ENCODE data around the gene SAMD4A.

Gene SAMD4A

GRCh38 chr14:54681811-54682261, 114.9 kb downstream of the SAMD4A start:
- no peak overlapping the region for H3K4me2 ChIP-seq (ENCODE audit: low read depth, low read length, poor library complexity, severe bottlenecking)
- TF ChIP-seq, protein P1, sequence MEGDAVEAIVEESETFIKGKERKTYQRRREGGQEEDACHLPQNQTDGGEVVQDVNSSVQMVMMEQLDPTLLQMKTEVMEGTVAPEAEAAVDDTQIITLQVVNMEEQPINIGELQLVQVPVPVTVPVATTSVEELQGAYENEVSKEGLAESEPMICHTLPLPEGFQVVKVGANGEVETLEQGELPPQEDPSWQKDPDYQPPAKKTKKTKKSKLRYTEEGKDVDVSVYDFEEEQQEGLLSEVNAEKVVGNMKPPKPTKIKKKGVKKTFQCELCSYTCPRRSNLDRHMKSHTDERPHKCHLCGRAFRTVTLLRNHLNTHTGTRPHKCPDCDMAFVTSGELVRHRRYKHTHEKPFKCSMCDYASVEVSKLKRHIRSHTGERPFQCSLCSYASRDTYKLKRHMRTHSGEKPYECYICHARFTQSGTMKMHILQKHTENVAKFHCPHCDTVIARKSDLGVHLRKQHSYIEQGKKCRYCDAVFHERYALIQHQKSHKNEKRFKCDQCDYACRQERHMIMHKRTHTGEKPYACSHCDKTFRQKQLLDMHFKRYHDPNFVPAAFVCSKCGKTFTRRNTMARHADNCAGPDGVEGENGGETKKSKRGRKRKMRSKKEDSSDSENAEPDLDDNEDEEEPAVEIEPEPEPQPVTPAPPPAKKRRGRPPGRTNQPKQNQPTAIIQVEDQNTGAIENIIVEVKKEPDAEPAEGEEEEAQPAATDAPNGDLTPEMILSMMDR (IDR thresholded peaks at IDR 0.05; ENCODE audit: insufficient read depth, low read length, poor library complexity, severe bottlenecking) = no peak
- TF ChIP-seq EZH2phosphoT487 (conservative IDR thresholded peaks at IDR 0.05; ENCODE audit: low read length) = no peak
- no peaks in the 10 kb centered on the region for H3K9me3 ChIP-seq (ENCODE audit: insufficient read depth, low read length)
- H3F3A ChIP-seq (ENCODE audit: insufficient read depth) = no peaks in the 10 kb centered on the region
- H2AFZ ChIP-seq (ENCODE audit: low read depth, low read length, severe bottlenecking) = no peak overlapping the region
- H3K27ac ChIP-seq (ENCODE audit: low read depth, low read length) = no peak overlapping the region
- no peak overlapping the region for H3K4me3 ChIP-seq (ENCODE audit: insufficient read depth, low read length, poor library complexity, severe bottlenecking)
- no peaks in the 10 kb centered on the region for H3K36me3 ChIP-seq (ENCODE audit: low read length)
- H3K9ac ChIP-seq (ENCODE audit: low read length) = no peak overlapping the region
- H3K27me3 ChIP-seq (ENCODE audit: low read length) = no peaks in the 10 kb centered on the region
- H4K20me1 ChIP-seq (ENCODE audit: low read depth, low read length) = no peaks in the 10 kb centered on the region
- no peaks in the 10 kb centered on the region for H3K79me2 ChIP-seq (ENCODE audit: insufficient read depth, low read length)
- H3K9me2 ChIP-seq (replicated peaks; ENCODE audit: insufficient read depth, low read length) = no peaks in the 10 kb centered on the region

GRCh38 chr14:54682578-54682977, 115.7 kb downstream of the SAMD4A start:
- H3K27ac ChIP-seq (ENCODE audit: low read depth, low read length) = no peak overlapping the region
- TF ChIP-seq, protein P1 (IDR thresholded peaks at IDR 0.05; ENCODE audit: insufficient read depth, low read length, poor library complexity, severe bottlenecking) = no peak
- no peak for TF ChIP-seq EZH2phosphoT487 (conservative IDR thresholded peaks at IDR 0.05; ENCODE audit: low read length)
- no peaks in the 10 kb centered on the region for H3F3A ChIP-seq (ENCODE audit: insufficient read depth)
- H3K27me3 ChIP-seq (ENCODE audit: low read length) = no peaks in the 10 kb centered on the region
- no peaks in the 10 kb centered on the region for H3K36me3 ChIP-seq (ENCODE audit: low read length)
- no peaks in the 10 kb centered on the region for H3K9me2 ChIP-seq (replicated peaks; ENCODE audit: insufficient read depth, low read length)
- no peak overlapping the region for H3K9ac ChIP-seq (ENCODE audit: low read length)
- H3K4me3 ChIP-seq (ENCODE audit: insufficient read depth, low read length, poor library complexity, severe bottlenecking) = no peak overlapping the region
- H3K79me2 ChIP-seq (ENCODE audit: insufficient read depth, low read length) = no peaks in the 10 kb centered on the region
- no peak overlapping the region for H3K4me2 ChIP-seq (ENCODE audit: low read depth, low read length, poor library complexity, severe bottlenecking)
- no peaks in the 10 kb centered on the region for H4K20me1 ChIP-seq (ENCODE audit: low read depth, low read length)
- no peaks in the 10 kb centered on the region for H3K9me3 ChIP-seq (ENCODE audit: insufficient read depth, low read length)
- no peak overlapping the region for H2AFZ ChIP-seq (ENCODE audit: low read depth, low read length, severe bottlenecking)

DNA sequence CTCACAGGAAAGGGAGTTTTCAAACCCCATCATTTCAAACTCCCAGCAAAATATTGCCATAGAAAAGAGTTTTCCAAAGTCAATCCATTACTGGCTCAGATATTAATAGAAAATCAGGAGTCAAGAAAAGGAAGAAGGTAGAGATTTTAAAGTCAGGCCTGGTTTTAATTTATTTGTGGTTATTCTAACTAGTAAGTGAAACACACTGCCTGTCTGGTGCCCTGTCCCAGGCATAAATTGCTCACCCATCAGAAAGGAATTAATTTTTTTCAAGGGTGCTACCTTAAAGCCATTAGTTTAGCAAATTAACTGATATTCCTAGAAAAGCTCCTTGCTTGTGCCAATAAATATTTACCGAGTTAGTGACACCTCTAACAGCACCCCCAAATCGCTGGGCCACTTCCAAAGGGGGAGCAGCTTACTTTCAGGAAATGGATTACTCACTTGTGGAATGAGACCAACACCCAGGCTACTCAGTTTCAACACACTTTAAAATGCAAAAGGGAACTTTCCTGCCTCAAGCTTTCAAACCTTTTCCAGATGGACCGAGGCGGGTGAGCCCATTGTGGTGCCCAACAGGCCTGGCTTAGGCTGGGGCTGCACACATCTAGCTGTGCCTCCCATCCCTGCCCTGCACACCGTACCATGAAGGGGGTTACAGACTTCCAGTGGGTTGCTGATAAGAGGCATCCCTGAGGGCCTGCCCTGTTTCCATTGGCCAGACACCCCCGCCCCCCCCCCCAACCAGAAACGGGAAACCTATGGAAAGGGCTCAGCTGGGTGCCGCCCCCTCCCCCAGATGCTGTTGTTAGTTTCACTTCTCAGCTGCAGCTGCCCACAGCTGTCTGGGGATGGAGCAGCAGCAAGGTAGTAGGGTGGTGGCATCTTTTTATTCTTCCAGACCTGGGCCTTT, 117.2 kb downstream of the SAMD4A start:
- H3K36me3 ChIP-seq (ENCODE audit: low read length) = no peaks in the 10 kb centered on the region
- no peak overlapping the region for H3K4me3 ChIP-seq (ENCODE audit: insufficient read depth, low read length, poor library complexity, severe bottlenecking)
- TF ChIP-seq EZH2phosphoT487 (conservative IDR thresholded peaks at IDR 0.05; ENCODE audit: low read length) = no peak
- TF ChIP-seq, protein P1 (IDR thresholded peaks at IDR 0.05; ENCODE audit: insufficient read depth, low read length, poor library complexity, severe bottlenecking) = no peak
- H3K9ac ChIP-seq (ENCODE audit: low read length) = no peak overlapping the region
- H3K4me2 ChIP-seq (ENCODE audit: low read depth, low read length, poor library complexity, severe bottlenecking) = no peak overlapping the region
- no peaks in the 10 kb centered on the region for H3K9me2 ChIP-seq (replicated peaks; ENCODE audit: insufficient read depth, low read length)
- no peaks in the 10 kb centered on the region for H3F3A ChIP-seq (ENCODE audit: insufficient read depth)
- no peaks in the 10 kb centered on the region for H3K79me2 ChIP-seq (ENCODE audit: insufficient read depth, low read length)
- no peaks in the 10 kb centered on the region for H3K9me3 ChIP-seq (ENCODE audit: insufficient read depth, low read length)
- no peak overlapping the region for H3K27ac ChIP-seq (ENCODE audit: low read depth, low read length)
- H3K27me3 ChIP-seq (ENCODE audit: low read length) = no peaks in the 10 kb centered on the region
- no peaks in the 10 kb centered on the region for H4K20me1 ChIP-seq (ENCODE audit: low read depth, low read length)
- no peak overlapping the region for H2AFZ ChIP-seq (ENCODE audit: low read depth, low read length, severe bottlenecking)

All from SU-DHL-6 (cell line).